Transverse colon (tissue), 4 donors: ENCODE measurements around the gene GPSM3. TPM values are rescaled to one million over a fixed set of nuclear protein-coding genes. Genes with fewer than 3 reads are reported as not detected.

ENCODE experiments used
- DNase-seq: peaks from one replicate; pipeline ENCODE4 v3.0.0-alpha.2; 2019
- H3K27ac ChIP-seq, 4 donors: fragments of 200-600 bp; sonication (generic); 2 replicates each; pipeline ENCODE4 v1.5.1; 2016 to 2018; ENCODE audit warnings: inconsistent platforms in 4 of 4
- H3K27me3 ChIP-seq: fragments of 200-600 bp; sonication (generic); 2 replicates; pipeline ENCODE4 v1.5.1; 2017; ENCODE audit warnings: inconsistent platforms
- H3K36me3 ChIP-seq, 4 donors: fragments of 200-600 bp; sonication (generic); 2 replicates each; pipeline ENCODE4 v1.5.1; 2017 to 2019; ENCODE audit warnings: inconsistent platforms in 4 of 4
- H3K4me1 ChIP-seq, 4 donors: fragments of 200-600 bp; sonication (generic); 2 replicates each; pipeline ENCODE4 v1.5.1; 2017 to 2020; ENCODE audit warnings: inconsistent platforms in 4 of 4
- H3K4me3 ChIP-seq, 4 donors: fragments of 200-600 bp; sonication (generic); 1 replicate in 1 of 4; 2 replicates in 3 of 4; pipeline versions ENCODE4 v1.5.1 to v1.6.1; 2017 to 2019; ENCODE audit warnings: inconsistent platforms in 4 of 4
- H3K9me3 ChIP-seq, 2 donors: fragments of 200-600 bp; sonication (generic); 2 replicates each; pipeline ENCODE4 v1.5.1; 2017 to 2019; ENCODE audit warnings: inconsistent platforms in 2 of 2
- EP300 ChIP-seq: sonication (generic); formaldehyde crosslinking; IDR thresholded peaks from one replicate; pipeline ENCODE4 v1.6.1; 2017; ENCODE audit warnings: antibody characterized with exemption, low read depth
- POLR2A ChIP-seq: fragments of 450-650 bp; IDR thresholded peaks from one replicate; pipeline ENCODE4 v1.6.1; 2016; ENCODE audit warnings: antibody characterized with exemption, mild to moderate bottlenecking, moderate library complexity
- POLR2AphosphoS5 ChIP-seq, 3 donors: sonication (generic); formaldehyde crosslinking; IDR thresholded peaks; one replicate each; pipeline ENCODE4 v1.6.1; 2016; ENCODE audit warnings: antibody characterized with exemption in 3 of 3
- WGBS, 2 donors: methylation state at CpG; one replicate each; pipeline ENCODE4 v1.1.5; 2018; ENCODE audit warnings: low coverage in 1 of 2; 5-methylcytosine and 5-hydroxymethylcytosine counted together
- in situ Hi-C, 4 donors: fragments of 200-750 bp; cut with MboI; loops; one replicate each; pipeline versions ENCODE4 v1.15.0 to v1.15.1; 2017; ENCODE audit warnings: low sequenced_read_pairs in 3 of 4, low pct_ligation_motif_present in 1 of 4, low pct_unique_long_range_greater_than_20kb in 1 of 4
- intact Hi-C: fragments of 100-400 bp; cut with DNase I; formaldehyde crosslinking; loops from one replicate; pipeline ENCODE4 v1.15.1; 2023; ENCODE audit warnings: low total_unique reads
- total RNA-seq, 4 donors: library from RNA; depleted of rRNA; stranded (reverse); fragments of >200 nt; gene quantifications; one replicate each; pipeline ENCODE4 v1.1.0, GENCODE V29; 2016
- TF ChIP-seq, protein P1 (sequence below), 5 experiments: fragments of 200-600 bp in 3 of 5; fragments of 450-650 bp in 2 of 5; sonication (generic) in 3 of 5; IDR thresholded peaks; 1 replicate in 2 of 5; 2 replicates in 3 of 5; pipeline ENCODE4 v1.5.1; 2016 to 2017; ENCODE audit warnings: antibody characterized with exemption in 5 of 5, inconsistent platforms in 3 of 5, mild to moderate bottlenecking in 2 of 5, moderate library complexity in 1 of 5

Gene GPSM3
- total RNA-seq, 4 donors from 2014 or later: 1.00 to 8.6 (median 6.7) TPM

DNA sequence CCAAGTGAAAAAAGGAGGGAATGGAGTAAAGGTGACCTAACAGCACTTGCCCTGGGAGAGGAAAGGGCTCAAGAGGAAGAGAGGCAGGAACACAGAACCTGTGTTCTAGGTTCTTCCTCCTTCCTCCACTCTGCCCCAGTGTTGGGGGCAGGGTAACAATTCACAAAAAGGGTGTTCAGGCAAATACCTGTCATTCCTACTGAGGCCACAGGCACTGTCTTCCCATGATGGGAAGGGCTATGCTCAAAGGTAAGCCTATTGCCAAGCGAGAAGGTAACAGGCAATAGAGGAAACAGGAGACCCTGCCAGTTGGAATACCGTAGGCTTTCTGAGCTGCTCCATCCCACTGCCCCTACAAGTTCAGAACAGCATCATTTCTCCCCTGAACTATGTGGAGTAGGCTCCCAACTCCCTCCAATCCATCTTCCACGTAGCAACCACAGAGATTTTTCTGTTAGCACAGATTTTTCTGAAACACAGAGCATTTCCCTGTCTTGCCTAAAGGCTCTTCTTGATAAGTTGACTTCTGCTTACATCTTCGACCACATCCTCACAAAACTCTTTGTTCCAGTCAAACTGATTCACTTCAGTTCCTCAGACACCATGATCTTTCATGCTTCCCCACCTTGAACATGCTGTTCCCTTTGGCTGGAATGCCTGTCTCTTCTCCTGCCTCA lies 19.3 kb downstream of the GPSM3 start:
- DNase-seq: no peak
- H3K4me1 ChIP-seq: peaks cover 15 to 36% (median 25%) of the 10 kb centered on the region in 4 donors
- H3K27me3 ChIP-seq: no peaks in the 10 kb centered on the region
- no peak overlapping the region for H3K4me3 ChIP-seq
- H3K9me3 ChIP-seq: no peaks in the 10 kb centered on the region
- H3K36me3 ChIP-seq: peaks cover 0 to 6% (median 0%) of the 10 kb centered on the region in 4 donors
- 68 to 86% methylated on average over 3 to 4 of the region's 4 CpGs for WGBS, 2 donors
- intact Hi-C loops: no loop called here
- TF ChIP-seq EP300: no peak
- TF ChIP-seq, protein P1, sequence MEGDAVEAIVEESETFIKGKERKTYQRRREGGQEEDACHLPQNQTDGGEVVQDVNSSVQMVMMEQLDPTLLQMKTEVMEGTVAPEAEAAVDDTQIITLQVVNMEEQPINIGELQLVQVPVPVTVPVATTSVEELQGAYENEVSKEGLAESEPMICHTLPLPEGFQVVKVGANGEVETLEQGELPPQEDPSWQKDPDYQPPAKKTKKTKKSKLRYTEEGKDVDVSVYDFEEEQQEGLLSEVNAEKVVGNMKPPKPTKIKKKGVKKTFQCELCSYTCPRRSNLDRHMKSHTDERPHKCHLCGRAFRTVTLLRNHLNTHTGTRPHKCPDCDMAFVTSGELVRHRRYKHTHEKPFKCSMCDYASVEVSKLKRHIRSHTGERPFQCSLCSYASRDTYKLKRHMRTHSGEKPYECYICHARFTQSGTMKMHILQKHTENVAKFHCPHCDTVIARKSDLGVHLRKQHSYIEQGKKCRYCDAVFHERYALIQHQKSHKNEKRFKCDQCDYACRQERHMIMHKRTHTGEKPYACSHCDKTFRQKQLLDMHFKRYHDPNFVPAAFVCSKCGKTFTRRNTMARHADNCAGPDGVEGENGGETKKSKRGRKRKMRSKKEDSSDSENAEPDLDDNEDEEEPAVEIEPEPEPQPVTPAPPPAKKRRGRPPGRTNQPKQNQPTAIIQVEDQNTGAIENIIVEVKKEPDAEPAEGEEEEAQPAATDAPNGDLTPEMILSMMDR (IDR thresholded peaks at IDR 0.05): no peak
- TF ChIP-seq POLR2A: no peak
- no peak for TF ChIP-seq POLR2AphosphoS5 (IDR thresholded peaks at IDR 0.05)
- no peak overlapping the region for H3K27ac ChIP-seq
- in situ Hi-C loops: no loop called here

DNA sequence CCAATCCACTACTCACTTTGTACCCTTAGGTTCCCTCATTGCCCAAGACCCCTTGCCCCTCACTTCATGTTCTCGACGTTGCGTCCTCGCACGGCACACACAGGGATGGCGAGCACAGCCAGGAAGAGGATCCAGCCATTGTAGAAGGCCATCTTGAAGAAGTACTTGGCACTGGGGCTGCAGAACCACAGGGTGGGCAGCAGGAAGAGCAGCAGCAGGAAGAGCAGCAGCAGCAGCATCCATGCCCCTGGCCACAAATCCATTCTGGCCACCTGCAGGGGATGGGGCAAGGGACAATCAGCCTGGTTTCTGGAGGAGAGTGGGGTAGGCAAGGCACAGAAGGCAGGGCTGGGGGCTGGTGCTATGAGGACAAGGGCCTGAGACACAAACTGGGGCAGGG lies 21.2 kb downstream of the GPSM3 start:
- WGBS, 2 donors: 99 to 100% methylated on average over 4 to 6 of the region's 6 CpGs
- H3K36me3 ChIP-seq: peaks cover 0 to 12% (median 0%) of the 10 kb centered on the region in 4 donors
- TF ChIP-seq, protein P1 (IDR thresholded peaks at IDR 0.05): no peak
- TF ChIP-seq POLR2A: no peak
- no peak for TF ChIP-seq EP300
- no peak for TF ChIP-seq POLR2AphosphoS5 (IDR thresholded peaks at IDR 0.05)
- no peaks in the 10 kb centered on the region for H3K9me3 ChIP-seq
- no peak overlapping the region for H3K27ac ChIP-seq
- H3K27me3 ChIP-seq: no peaks in the 10 kb centered on the region
- H3K4me3 ChIP-seq: no peak overlapping the region
- intact Hi-C loops (no loop called here), in situ Hi-C loops (no loop called here)
- DNase-seq: no peak
- H3K4me1 ChIP-seq: peaks cover 8 to 26% (median 13%) of the 10 kb centered on the region in 4 donors

GRCh38 chr6:32170294-32170693 lies 22.1 kb downstream of the GPSM3 start:
- Histone ChIP-seq H3K4me3 (no peak overlapping the region), H3K27ac (no peak overlapping the region), H3K4me1 (peaks cover 6 to 22% (median 9%) of the 10 kb centered on the region in 4 donors), H3K9me3 (no peaks in the 10 kb centered on the region), H3K27me3 (no peaks in the 10 kb centered on the region), H3K36me3 (peaks cover 0 to 12% (median 0%) of the 10 kb centered on the region in 4 donors)
- no peak for DNase-seq
- 80 to 97% methylated on average over 4 to 11 of the region's 11 CpGs for WGBS, 2 donors
- intact Hi-C loops: no loop called here
- TF ChIP-seq, protein P1 (IDR thresholded peaks at IDR 0.05): no peak
- in situ Hi-C loops: no loop called here

DNA sequence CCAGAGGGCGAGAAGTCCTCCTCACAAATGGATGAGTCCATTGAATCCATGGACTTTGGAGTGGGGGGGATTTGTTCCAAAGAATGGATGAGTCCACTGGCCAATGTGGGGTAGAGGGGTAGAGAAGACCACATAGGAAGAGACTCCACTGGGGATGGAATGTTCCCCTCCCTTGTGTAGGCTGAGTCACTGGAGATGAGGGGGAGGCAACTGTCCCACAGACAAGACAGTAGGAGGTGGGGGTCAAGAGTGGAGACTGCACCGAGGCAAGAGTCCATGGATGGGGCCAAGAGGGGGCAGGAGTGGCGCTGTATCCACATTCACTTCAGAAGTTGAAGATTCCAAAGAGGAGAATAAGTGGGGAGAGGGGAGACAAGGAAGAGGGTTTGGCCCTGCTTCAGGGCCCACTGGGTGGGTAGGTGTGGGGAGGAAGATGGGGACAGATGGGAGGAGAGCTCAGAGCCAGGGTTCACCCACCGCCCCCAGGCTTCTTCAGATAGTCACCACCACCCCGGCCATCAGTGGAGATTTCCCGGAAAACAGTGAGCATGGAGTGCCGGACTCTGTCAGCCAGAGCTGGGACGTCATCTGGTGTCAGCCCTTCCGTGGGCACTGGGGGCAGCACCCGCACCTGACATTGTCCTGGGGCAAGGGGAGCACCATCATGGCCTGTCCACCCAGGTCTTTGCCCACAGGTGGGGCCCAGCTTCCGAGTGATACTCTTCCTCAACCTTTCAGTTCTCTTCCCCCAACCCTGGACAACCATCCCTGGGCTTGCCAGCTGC lies 23.4 kb downstream of the GPSM3 start:
- no peaks in the 10 kb centered on the region for H3K9me3 ChIP-seq
- H3K27ac ChIP-seq: no peak overlapping the region
- intact Hi-C loops: no loop called here
- no peak for DNase-seq
- no peaks in the 10 kb centered on the region for H3K27me3 ChIP-seq
- TF ChIP-seq POLR2A: no peak
- TF ChIP-seq POLR2AphosphoS5 (IDR thresholded peaks at IDR 0.05): no peak
- TF ChIP-seq, protein P1 (IDR thresholded peaks at IDR 0.05): no peak
- TF ChIP-seq EP300: no peak
- H3K4me1 ChIP-seq: peaks cover 0 to 11% (median 2%) of the 10 kb centered on the region in 4 donors
- peaks cover 0 to 12% (median 0%) of the 10 kb centered on the region in 4 donors for H3K36me3 ChIP-seq
- WGBS, 2 donors: 76% methylated on average over 11 of the region's 11 CpGs; no CpG with 5 or more reads in 1 of the 2 donors
- in situ Hi-C loops: no loop called here
- H3K4me3 ChIP-seq: no peak overlapping the region
